Gastrocnemius medialis (tissue), 4 donors: Measurements from ENCODE around the gene NPAS4.

ENCODE experiments used
- POLR2A ChIP-seq, 2 donors: fragments of 450-650 bp; IDR thresholded peaks; one replicate each; pipeline ENCODE4 v1.6.1; 2017; ENCODE audit warnings: antibody characterized with exemption in 2 of 2, mild to moderate bottlenecking in 2 of 2, moderate library complexity in 2 of 2
- TF ChIP-seq, protein P1 (sequence below), 5 experiments: fragments of 450-650 bp in 3 of 5; fragments of 200-600 bp in 2 of 5; sonication (generic) in 2 of 5; IDR thresholded peaks in 4 of 5; conservative IDR thresholded peaks in 1 of 5; 1 replicate in 4 of 5; 2 replicates in 1 of 5; pipeline ENCODE4 v1.5.1; 2016 to 2019; ENCODE audit warnings: antibody characterized with exemption in 5 of 5, mild to moderate bottlenecking in 3 of 5, moderate library complexity in 3 of 5

DNA sequence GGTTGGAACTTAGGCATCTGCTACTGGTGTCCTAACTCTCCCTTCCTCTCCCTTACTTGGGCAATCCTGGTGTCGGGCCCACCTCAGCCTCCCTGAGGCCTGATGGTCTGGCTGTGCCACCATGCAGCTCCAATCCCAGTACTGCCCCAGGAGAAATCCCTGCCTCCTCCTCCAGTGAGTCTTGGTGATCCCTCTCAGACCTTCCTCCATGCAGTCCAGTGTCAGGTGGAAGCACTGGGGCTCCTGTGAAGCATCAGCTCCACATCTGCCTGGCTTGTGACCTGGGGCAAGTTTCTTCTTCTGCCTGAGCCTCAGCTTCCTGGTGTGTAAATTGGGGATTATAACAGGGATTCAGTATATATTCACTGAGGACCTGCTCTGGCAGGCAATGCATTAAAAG lies 44.1 kb downstream of the NPAS4 start:
- TF ChIP-seq POLR2A (IDR thresholded peaks at IDR 0.05), result no peak
- TF ChIP-seq, protein P1, sequence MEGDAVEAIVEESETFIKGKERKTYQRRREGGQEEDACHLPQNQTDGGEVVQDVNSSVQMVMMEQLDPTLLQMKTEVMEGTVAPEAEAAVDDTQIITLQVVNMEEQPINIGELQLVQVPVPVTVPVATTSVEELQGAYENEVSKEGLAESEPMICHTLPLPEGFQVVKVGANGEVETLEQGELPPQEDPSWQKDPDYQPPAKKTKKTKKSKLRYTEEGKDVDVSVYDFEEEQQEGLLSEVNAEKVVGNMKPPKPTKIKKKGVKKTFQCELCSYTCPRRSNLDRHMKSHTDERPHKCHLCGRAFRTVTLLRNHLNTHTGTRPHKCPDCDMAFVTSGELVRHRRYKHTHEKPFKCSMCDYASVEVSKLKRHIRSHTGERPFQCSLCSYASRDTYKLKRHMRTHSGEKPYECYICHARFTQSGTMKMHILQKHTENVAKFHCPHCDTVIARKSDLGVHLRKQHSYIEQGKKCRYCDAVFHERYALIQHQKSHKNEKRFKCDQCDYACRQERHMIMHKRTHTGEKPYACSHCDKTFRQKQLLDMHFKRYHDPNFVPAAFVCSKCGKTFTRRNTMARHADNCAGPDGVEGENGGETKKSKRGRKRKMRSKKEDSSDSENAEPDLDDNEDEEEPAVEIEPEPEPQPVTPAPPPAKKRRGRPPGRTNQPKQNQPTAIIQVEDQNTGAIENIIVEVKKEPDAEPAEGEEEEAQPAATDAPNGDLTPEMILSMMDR (IDR thresholded peaks at IDR 0.05 in 4 of 5, conservative IDR thresholded peaks at IDR 0.05 in 1 of 5), result no peak
